Cardiac muscle cell (in vitro differentiated cells and primary cell): ENCODE results near the gene SRSF1. TPM values are rescaled to one million over a fixed set of nuclear protein-coding genes. Genes with fewer than 3 reads are reported as not detected.
A peak's percentile ranks its signal among the peaks of the same experiment; 100 is the strongest.

Source experiments
- DNase-seq, 2 donors: peaks; one replicate each; pipeline versions ENCODE4 v3.0.0 to v3.0.0-alpha.2; 2010 to 2017; ENCODE audit warnings: low read depth in 1 of 2, low spot score in 1 of 2
- H3K27ac ChIP-seq: fragments of 200-600 bp; sonication (generic); 2 replicates; pipeline ENCODE4 v1.5.1; 2016
- H3K27me3 ChIP-seq: fragments of 200-600 bp; sonication (generic); 2 replicates; pipeline ENCODE4 v1.6.0; 2016; ENCODE audit warnings: control low read depth
- H3K36me3 ChIP-seq: fragments of 200-600 bp; sonication (generic); 2 replicates; pipeline ENCODE4 v1.5.1; 2016; ENCODE audit warnings: control low read depth
- H3K4me1 ChIP-seq: fragments of 200-600 bp; sonication (generic); 2 replicates; pipeline ENCODE4 v1.8.1; 2017; ENCODE audit warnings: low read depth, mild to moderate bottlenecking, mixed run types
- H3K4me3 ChIP-seq: fragments of 200-600 bp; sonication (generic); 2 replicates; pipeline ENCODE4 v1.5.1; 2016; ENCODE audit warnings: mild to moderate bottlenecking
- H3K9me3 ChIP-seq: fragments of 200-600 bp; sonication (generic); 2 replicates; pipeline ENCODE4 v1.5.1; 2017; ENCODE audit warnings: low read depth, mild to moderate bottlenecking, control low read depth
- polyA plus RNA-seq: library from polyadenylated mRNA; unstranded; fragments of >200 nt; fragmentation: Nextera tagmentation; extraction: Ambion mirVana; gene quantifications from 2 replicates; pipeline ENCODE4 v1.2.1, GENCODE V29; 2016
- total RNA-seq: library from RNA; depleted of rRNA; stranded (reverse); fragments of >200 nt; gene quantifications from 2 replicates; pipeline ENCODE4 v1.2.3, GENCODE V29; 2016
- TF ChIP-seq, protein P1 (sequence below): IDR thresholded peaks from 2 replicates; pipeline ENCODE4 v1.5.1; 2012; ENCODE audit warnings: low read depth, mild to moderate bottlenecking, low read length

Gene SRSF1
- total and polyA plus RNA-seq, 2 experiments from 2014 or later, result 146 to 209 TPM

DNA sequence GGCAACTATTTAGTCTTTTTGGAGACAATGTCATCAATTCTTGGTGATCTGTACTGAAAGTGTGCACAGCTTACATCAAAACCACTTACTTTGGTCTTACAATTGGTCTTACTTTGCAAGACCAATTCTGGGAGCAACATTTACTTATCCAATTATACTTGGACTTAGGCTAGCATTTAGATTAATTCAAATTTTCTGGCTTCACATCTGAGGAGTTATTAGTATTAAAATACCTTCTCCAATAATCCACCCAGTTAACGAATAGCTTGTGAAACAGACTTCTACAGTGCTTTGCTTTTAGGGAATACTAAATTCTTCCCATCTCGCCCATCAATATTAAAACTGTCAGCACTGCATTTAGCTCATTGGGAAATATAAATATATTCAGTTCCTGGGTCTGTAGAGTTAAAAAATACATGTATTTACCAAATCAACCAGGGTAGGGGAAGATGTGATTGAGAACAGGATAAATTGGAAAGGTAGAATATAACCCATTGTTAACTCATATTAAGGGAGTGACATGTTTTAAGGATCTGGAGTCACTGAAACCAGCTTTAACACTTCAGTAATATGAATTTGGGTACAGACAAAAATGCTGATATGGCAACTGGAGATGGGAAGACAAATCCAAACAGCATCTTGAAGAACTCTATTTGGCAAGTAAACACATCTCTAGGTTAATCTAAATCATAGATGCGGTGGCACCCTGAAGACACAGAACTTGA is 9.8 kb downstream of the SRSF1 start:
- no peaks in the 10 kb centered on the region for H3K9me3 ChIP-seq
- H3K36me3 ChIP-seq, result peaks cover 25% of the 10 kb centered on the region
- no peak for DNase-seq
- no peak overlapping the region for H3K4me3 ChIP-seq
- TF ChIP-seq, protein P1, sequence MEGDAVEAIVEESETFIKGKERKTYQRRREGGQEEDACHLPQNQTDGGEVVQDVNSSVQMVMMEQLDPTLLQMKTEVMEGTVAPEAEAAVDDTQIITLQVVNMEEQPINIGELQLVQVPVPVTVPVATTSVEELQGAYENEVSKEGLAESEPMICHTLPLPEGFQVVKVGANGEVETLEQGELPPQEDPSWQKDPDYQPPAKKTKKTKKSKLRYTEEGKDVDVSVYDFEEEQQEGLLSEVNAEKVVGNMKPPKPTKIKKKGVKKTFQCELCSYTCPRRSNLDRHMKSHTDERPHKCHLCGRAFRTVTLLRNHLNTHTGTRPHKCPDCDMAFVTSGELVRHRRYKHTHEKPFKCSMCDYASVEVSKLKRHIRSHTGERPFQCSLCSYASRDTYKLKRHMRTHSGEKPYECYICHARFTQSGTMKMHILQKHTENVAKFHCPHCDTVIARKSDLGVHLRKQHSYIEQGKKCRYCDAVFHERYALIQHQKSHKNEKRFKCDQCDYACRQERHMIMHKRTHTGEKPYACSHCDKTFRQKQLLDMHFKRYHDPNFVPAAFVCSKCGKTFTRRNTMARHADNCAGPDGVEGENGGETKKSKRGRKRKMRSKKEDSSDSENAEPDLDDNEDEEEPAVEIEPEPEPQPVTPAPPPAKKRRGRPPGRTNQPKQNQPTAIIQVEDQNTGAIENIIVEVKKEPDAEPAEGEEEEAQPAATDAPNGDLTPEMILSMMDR, result no peak
- peak overlapping the region; percentile 24 for H3K27ac ChIP-seq
- H3K27me3 ChIP-seq, result no peaks in the 10 kb centered on the region
- H3K4me1 ChIP-seq, result peaks cover 8% of the 10 kb centered on the region

DNA sequence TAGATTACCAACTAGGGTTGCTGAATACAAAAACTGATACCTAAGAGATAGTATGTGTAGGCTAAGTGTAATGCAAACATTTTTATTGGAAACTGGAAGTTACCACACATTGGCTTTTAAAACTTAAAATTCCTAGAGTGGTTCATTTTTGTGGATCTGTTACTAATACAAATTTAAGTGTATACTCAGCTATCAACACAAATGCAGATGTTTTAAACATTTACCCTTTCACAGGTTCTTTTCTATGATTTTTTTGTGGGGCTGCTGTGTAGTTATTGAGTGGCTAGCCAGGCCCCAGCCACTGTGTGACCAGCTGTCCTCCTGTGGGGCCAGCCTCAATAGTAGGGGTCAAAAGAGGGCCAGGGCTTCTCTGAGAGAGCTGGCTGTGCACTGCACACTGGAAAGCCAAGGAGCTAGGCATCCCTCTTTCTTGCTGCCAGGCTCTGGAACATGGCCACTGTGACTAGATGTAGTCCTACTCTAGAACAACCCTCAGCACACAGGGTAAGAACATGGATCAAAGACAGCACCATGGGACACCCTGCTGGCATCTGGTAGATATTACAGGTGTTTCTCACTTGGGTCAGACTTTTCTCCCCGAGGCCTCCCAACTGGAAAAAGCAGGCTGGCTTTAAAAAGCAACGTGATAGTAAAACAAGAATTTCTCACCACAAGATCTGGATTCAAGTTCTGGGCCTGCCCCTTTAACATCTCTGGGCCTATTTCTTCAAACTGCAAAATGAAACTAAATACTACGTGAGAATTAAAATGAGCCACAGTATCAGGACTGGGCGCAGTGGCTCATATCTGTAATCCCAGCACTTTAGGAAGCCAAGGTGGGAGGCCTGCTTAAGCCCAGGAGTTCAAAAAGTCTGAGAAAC is 11.7 kb downstream of the SRSF1 start:
- H3K36me3 ChIP-seq, result peaks cover 18% of the 10 kb centered on the region
- no peaks in the 10 kb centered on the region for H3K27me3 ChIP-seq
- H3K27ac ChIP-seq, result peak overlapping the region; percentile 18
- H3K4me1 ChIP-seq, result peaks cover 18% of the 10 kb centered on the region
- no peaks in the 10 kb centered on the region for H3K9me3 ChIP-seq
- no peak overlapping the region for H3K4me3 ChIP-seq
- TF ChIP-seq, protein P1, result peak; percentile 65
- peak; percentile 66 to 83 for DNase-seq

DNA sequence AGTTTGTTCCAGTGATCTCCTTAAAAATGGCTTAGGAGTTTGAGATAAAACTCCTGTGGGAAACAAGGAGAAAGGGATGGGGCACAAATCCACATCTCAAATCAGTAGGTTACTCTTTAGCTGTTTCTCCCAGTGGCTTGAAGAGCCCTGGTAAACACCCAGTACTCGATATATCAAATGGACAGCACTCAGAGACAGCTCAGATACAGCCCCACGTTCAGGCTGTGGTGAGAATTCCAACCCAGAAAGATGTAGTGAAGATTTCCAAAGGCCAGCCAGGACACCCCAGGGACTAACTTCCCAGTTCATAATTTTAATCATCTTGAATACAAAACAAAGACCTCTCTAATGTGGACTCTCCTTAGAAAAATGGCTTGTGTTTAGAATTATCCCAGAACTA is 12.6 kb downstream of the SRSF1 start:
- peaks cover 24% of the 10 kb centered on the region for H3K4me1 ChIP-seq
- no peaks in the 10 kb centered on the region for H3K9me3 ChIP-seq
- TF ChIP-seq, protein P1, result no peak
- H3K27ac ChIP-seq, result no peak overlapping the region
- H3K27me3 ChIP-seq, result no peaks in the 10 kb centered on the region
- H3K36me3 ChIP-seq, result peaks cover 11% of the 10 kb centered on the region
- DNase-seq, result no peak
- H3K4me3 ChIP-seq, result no peak overlapping the region

DNA sequence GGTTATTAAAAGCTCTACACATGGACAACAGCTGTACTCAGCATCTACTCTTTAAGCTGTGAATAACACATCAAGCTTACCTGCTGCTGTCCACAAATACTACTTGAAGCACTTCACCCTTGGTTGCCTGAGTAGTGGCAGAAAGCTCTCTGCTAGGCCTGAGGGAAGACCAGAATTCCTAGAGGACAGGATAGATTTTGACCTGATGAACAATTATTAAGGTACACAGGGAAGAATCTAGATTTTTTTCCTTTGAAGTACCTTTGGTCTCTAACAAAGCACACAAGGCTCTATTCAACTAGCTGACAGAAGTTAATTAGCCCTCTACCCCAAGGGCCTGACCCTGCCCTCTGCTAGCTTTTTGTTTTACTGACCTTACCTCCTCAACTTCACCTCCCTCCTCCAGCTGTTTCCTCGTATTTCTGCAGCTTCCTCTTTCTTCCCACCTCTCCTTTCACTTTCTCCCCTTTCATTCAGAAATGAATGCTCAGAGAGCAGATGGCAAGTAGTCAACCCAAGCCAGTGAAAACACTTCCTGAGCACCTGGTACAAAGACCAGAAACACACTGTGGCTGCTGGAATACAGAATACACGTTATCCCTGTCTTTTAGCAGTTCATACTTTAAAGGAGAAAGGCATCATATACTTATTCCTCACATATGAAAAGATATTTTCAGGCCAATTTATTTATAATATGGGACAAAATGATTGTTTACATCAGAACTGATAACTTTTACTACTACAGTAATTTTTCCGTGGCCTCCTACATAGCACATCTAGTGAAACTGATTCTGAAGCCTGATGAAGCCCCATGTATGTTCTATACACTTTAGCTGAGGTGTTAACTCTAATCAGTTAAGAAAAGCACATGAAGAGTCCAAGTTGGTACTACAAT is 13.3 kb downstream of the SRSF1 start:
- TF ChIP-seq, protein P1, result no peak
- no peak for DNase-seq
- H3K4me3 ChIP-seq, result no peak overlapping the region
- H3K4me1 ChIP-seq, result peaks cover 28% of the 10 kb centered on the region
- peak overlapping the region; percentile 2 for H3K27ac ChIP-seq
- H3K36me3 ChIP-seq, result peaks cover 4% of the 10 kb centered on the region
- no peaks in the 10 kb centered on the region for H3K9me3 ChIP-seq
- H3K27me3 ChIP-seq, result no peaks in the 10 kb centered on the region

DNA sequence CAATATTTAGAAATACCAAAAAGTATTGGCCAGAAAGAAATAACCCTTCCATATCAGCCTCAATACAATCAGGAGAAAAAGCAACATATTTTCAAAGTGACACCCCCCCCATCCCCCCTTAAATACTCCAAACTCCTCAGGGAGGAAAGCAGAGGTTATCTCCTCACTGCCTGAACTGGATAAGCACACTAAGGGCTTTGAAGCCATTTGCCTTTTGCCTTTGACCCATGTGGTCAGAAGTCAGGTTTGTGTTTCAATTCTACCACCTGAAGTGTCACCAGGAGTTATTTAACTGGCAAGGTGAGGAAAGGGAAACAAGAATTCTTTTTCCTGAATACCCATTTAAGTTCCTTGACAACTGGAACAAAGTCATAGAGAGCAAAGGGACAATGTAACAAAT is 15.5 kb downstream of the SRSF1 start:
- no peak overlapping the region for H3K27ac ChIP-seq
- H3K4me1 ChIP-seq, result peaks cover 32% of the 10 kb centered on the region
- no peak for DNase-seq
- no peak overlapping the region for H3K4me3 ChIP-seq
- H3K9me3 ChIP-seq, result no peaks in the 10 kb centered on the region
- TF ChIP-seq, protein P1, result no peak
- H3K27me3 ChIP-seq, result no peaks in the 10 kb centered on the region
- H3K36me3 ChIP-seq, result no peaks in the 10 kb centered on the region
